ENCODE measurements around the gene LIMA1. TPM values are rescaled to one million over a fixed set of nuclear protein-coding genes. Genes with fewer than 3 reads are reported as not detected.
"Not testable (repeated sequence)": the region's sequence is repeated elsewhere in the genome, so short reads cannot be mapped to it uniquely, and the experiment has no call there.

The LIMA1 gene
- total RNA-seq, 1 donor from 2014 or later, result 40.9 TPM

GRCh38 chr12:50248411-50248810 is 34.9 kb downstream of the LIMA1 start:
- H3K4me3 Mint-ChIP-seq (ENCODE audit: low read depth), result no peak overlapping the region
- no peak for TF ChIP-seq CTCF (IDR thresholded peaks at IDR 0.05; ENCODE audit: unreplicated experiment)
- H3K9me3 Mint-ChIP-seq (ENCODE audit: low read depth), result no peaks in the 10 kb centered on the region
- peaks cover 9% of the 10 kb centered on the region for H3K36me3 Mint-ChIP-seq (ENCODE audit: insufficient read depth)
- no peaks in the 10 kb centered on the region for H3K27me3 Mint-ChIP-seq
- DNase-seq (ENCODE audit: low spot score, unreplicated experiment), result no peak
- no peak overlapping the region for H3K27ac Mint-ChIP-seq
- H3K4me1 Mint-ChIP-seq (ENCODE audit: low read depth), result peaks cover 15% of the 10 kb centered on the region

GRCh38 chr12:50247665-50248064 is 35.7 kb downstream of the LIMA1 start:
- H3K27ac Mint-ChIP-seq; H3K9me3 Mint-ChIP-seq (ENCODE audit: low read depth): not testable (repeated sequence)

GRCh38 chr12:50246873-50247612 is 36.3 kb downstream of the LIMA1 start:
- H3K4me3 Mint-ChIP-seq (ENCODE audit: low read depth), result no peak overlapping the region
- peaks cover 9% of the 10 kb centered on the region for H3K36me3 Mint-ChIP-seq (ENCODE audit: insufficient read depth)
- no peaks in the 10 kb centered on the region for H3K27me3 Mint-ChIP-seq
- DNase-seq (ENCODE audit: low spot score, unreplicated experiment), result no peak
- no peak for TF ChIP-seq CTCF (IDR thresholded peaks at IDR 0.05; ENCODE audit: unreplicated experiment)
- no peak overlapping the region for H3K27ac Mint-ChIP-seq
- no peaks in the 10 kb centered on the region for H3K9me3 Mint-ChIP-seq (ENCODE audit: low read depth)
- peaks cover 15% of the 10 kb centered on the region for H3K4me1 Mint-ChIP-seq (ENCODE audit: low read depth)

More at GRCh38 chr12:50247665-50248064, 35.7 kb downstream of the LIMA1 start:
- H3K27me3 Mint-ChIP-seq; DNase-seq (ENCODE audit: low spot score, unreplicated experiment); H3K4me3 Mint-ChIP-seq (ENCODE audit: low read depth); H3K36me3 Mint-ChIP-seq (ENCODE audit: insufficient read depth): not testable (repeated sequence)
- peaks cover 15% of the 10 kb centered on the region for H3K4me1 Mint-ChIP-seq (ENCODE audit: low read depth)

GRCh38 chr12:50246197-50246865 is 37.0 kb downstream of the LIMA1 start:
- Mint-ChIP-seq H3K4me3 (ENCODE audit: low read depth) (no peak overlapping the region), H3K27ac (no peak overlapping the region), H3K36me3 (ENCODE audit: insufficient read depth) (peaks cover 9% of the 10 kb centered on the region), H3K4me1 (ENCODE audit: low read depth) (peaks cover 17% of the 10 kb centered on the region), H3K9me3 (ENCODE audit: low read depth) (no peaks in the 10 kb centered on the region), H3K27me3 (no peaks in the 10 kb centered on the region)
- TF ChIP-seq CTCF (IDR thresholded peaks at IDR 0.05; ENCODE audit: unreplicated experiment), result no peak
- no peak for DNase-seq (ENCODE audit: low spot score, unreplicated experiment)

GRCh38 chr12:50243507-50243906 is 39.8 kb downstream of the LIMA1 start:
- peaks cover 11% of the 10 kb centered on the region for H3K36me3 Mint-ChIP-seq (ENCODE audit: insufficient read depth)
- H3K4me3 Mint-ChIP-seq (ENCODE audit: low read depth), result no peak overlapping the region

More at GRCh38 chr12:50243507-50243906, 39.8 kb downstream of the LIMA1 start:
- H3K27me3 Mint-ChIP-seq, result no peaks in the 10 kb centered on the region
- no peaks in the 10 kb centered on the region for H3K9me3 Mint-ChIP-seq (ENCODE audit: low read depth)
- no peak for DNase-seq (ENCODE audit: low spot score, unreplicated experiment)
- no peak for TF ChIP-seq CTCF (IDR thresholded peaks at IDR 0.05; ENCODE audit: unreplicated experiment)
- no peak overlapping the region for H3K27ac Mint-ChIP-seq
- peaks cover 14% of the 10 kb centered on the region for H3K4me1 Mint-ChIP-seq (ENCODE audit: low read depth)
